ENCODE measurements around the gene KLHL22.

Gene KLHL22

DNA sequence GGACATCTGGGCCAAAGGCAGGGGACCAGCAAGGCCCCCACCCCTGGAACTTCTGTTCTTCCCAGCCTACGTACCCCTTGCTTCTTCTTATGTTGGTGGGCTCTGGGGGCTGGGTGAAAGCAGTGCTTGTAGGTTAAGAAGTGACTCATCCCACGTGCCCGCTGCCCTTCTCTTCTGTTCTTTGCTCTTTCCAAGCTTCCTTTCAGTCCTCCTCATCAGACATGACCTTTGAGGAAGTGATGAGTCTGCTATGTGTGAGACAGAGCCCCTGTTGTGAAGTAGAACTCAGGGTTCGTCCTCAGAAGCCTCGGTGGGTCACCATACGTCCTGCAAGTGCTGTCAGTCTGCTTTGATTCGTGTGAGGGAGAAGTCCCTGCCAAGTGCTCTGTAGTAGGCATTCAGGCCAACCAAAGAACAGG lies 24.5 kb upstream of the KLHL22 start:
- Histone ChIP-seq H3K36me3 (replicated peaks; ENCODE audit: low read depth, low read length) (peaks cover 46% of the 10 kb centered on the region), H3K79me2 (ENCODE audit: low read length) (peaks cover 93% of the 10 kb centered on the region), H3K9ac (ENCODE audit: low read length) (no peak overlapping the region)

DNA sequence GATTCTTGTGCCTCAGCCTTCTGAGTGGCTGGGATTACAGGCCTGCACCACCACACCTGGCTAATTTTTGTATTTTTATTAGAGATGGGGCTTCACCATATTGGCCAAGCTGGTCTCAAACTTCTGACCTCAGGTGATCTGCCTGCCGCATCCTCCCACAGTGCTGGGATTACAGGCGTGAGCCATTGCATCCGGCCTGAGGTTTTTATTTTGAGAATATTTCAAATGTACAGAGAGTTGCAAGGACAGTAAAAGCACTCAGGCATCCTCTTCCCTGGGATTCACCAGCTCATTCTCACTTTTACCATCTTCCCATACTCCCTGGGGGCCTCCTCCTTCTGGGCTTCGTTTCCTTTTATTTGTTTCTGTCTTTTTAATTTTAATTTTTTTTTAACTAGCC lies 24.0 kb upstream of the KLHL22 start:
- H3K79me2 ChIP-seq (ENCODE audit: low read length): peaks cover 93% of the 10 kb centered on the region
- peaks cover 20% of the 10 kb centered on the region for H3K4me1 ChIP-seq (ENCODE audit: low read length)
- H3K9me3 ChIP-seq (ENCODE audit: insufficient read depth, low read length): no peaks in the 10 kb centered on the region
- H3K4me2 ChIP-seq (ENCODE audit: low read length): no peak overlapping the region
- H3K4me3 ChIP-seq (ENCODE audit: low read length): no peak overlapping the region
- H2AFZ ChIP-seq (ENCODE audit: low read depth, low read length): no peak overlapping the region
- peaks cover 50% of the 10 kb centered on the region for H3K36me3 ChIP-seq (replicated peaks; ENCODE audit: low read depth, low read length)
- no peak overlapping the region for H3K9ac ChIP-seq (ENCODE audit: low read length)
- no peak overlapping the region for H3K27ac ChIP-seq (ENCODE audit: low read length)
- peaks cover 82% of the 10 kb centered on the region for H4K20me1 ChIP-seq (ENCODE audit: insufficient read depth, low read length)
- H3K27me3 ChIP-seq (ENCODE audit: low read depth, low read length): no peaks in the 10 kb centered on the region
- TF ChIP-seq EZH2phosphoT487 (IDR thresholded peaks at IDR 0.05; ENCODE audit: low read depth): no peak
- TF ChIP-seq, protein P1, sequence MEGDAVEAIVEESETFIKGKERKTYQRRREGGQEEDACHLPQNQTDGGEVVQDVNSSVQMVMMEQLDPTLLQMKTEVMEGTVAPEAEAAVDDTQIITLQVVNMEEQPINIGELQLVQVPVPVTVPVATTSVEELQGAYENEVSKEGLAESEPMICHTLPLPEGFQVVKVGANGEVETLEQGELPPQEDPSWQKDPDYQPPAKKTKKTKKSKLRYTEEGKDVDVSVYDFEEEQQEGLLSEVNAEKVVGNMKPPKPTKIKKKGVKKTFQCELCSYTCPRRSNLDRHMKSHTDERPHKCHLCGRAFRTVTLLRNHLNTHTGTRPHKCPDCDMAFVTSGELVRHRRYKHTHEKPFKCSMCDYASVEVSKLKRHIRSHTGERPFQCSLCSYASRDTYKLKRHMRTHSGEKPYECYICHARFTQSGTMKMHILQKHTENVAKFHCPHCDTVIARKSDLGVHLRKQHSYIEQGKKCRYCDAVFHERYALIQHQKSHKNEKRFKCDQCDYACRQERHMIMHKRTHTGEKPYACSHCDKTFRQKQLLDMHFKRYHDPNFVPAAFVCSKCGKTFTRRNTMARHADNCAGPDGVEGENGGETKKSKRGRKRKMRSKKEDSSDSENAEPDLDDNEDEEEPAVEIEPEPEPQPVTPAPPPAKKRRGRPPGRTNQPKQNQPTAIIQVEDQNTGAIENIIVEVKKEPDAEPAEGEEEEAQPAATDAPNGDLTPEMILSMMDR (IDR thresholded peaks at IDR 0.05; ENCODE audit: low read depth, low read length): no peak

More for the DNA sequence above, 24.5 kb upstream of the KLHL22 start:
- peaks cover 80% of the 10 kb centered on the region for H4K20me1 ChIP-seq (ENCODE audit: insufficient read depth, low read length)
- H3K27me3 ChIP-seq (ENCODE audit: low read depth, low read length): no peaks in the 10 kb centered on the region
- H3K27ac ChIP-seq (ENCODE audit: low read length): no peak overlapping the region
- no peak overlapping the region for H2AFZ ChIP-seq (ENCODE audit: low read depth, low read length)
- no peaks in the 10 kb centered on the region for H3K9me3 ChIP-seq (ENCODE audit: insufficient read depth, low read length)
- H3K4me1 ChIP-seq (ENCODE audit: low read length): peaks cover 20% of the 10 kb centered on the region
- no peak overlapping the region for H3K4me3 ChIP-seq (ENCODE audit: low read length)
- TF ChIP-seq EZH2phosphoT487 (IDR thresholded peaks at IDR 0.05; ENCODE audit: low read depth): no peak
- TF ChIP-seq, protein P1 (IDR thresholded peaks at IDR 0.05; ENCODE audit: low read depth, low read length): no peak
- H3K4me2 ChIP-seq (ENCODE audit: low read length): no peak overlapping the region

DNA sequence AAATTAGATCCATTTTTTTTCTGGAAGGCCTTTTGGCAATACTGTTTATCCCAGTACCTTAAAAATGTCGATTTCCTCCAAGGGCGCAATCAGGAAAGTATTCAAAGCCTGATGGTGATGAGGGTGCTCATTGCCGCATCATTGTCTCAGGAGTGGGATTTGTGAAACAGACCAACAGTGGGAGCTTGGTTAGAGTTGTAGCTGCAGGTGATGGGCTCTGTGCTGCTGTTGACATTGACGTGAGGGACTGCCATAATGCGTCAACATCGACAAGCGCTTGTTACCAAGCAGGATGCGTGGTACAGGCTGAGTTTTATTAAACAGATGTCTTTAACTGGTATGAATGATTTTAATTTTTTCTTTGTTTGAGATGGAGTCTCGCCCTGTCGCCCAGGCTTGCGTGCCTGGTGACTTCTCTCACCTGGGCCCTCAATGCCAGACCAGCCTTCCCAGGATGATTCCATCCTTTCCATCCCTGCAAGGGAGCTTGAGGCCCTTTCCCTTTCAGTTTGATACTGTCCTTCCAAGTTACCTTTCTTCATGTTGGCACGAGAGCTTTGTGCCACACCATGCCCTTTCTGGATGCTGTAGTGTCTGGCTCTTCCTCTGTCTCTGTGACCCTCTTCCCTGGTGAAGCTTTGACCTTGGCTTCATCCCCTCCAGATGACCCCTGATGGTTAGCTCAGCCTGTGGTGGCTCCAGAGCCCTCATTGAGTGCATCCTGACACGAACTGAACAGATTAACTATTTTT lies 22.4 kb upstream of the KLHL22 start:
- Histone ChIP-seq H2AFZ (ENCODE audit: low read depth, low read length) (no peak overlapping the region), H3K79me2 (ENCODE audit: low read length) (peaks cover 93% of the 10 kb centered on the region), H3K9me3 (ENCODE audit: insufficient read depth, low read length) (no peaks in the 10 kb centered on the region), H3K9ac (ENCODE audit: low read length) (no peak overlapping the region), H3K27ac (ENCODE audit: low read length) (no peak overlapping the region), H3K4me1 (ENCODE audit: low read length) (peaks cover 11% of the 10 kb centered on the region), H3K4me3 (ENCODE audit: low read length) (no peak overlapping the region), H3K4me2 (ENCODE audit: low read length) (no peak overlapping the region), H4K20me1 (ENCODE audit: insufficient read depth, low read length) (peaks cover 83% of the 10 kb centered on the region), H3K27me3 (ENCODE audit: low read depth, low read length) (no peaks in the 10 kb centered on the region), H3K36me3 (replicated peaks; ENCODE audit: low read depth, low read length) (peaks cover 55% of the 10 kb centered on the region)
- TF ChIP-seq, protein P1 (IDR thresholded peaks at IDR 0.05; ENCODE audit: low read depth, low read length): no peak
- no peak for TF ChIP-seq EZH2phosphoT487 (IDR thresholded peaks at IDR 0.05; ENCODE audit: low read depth)

DNA sequence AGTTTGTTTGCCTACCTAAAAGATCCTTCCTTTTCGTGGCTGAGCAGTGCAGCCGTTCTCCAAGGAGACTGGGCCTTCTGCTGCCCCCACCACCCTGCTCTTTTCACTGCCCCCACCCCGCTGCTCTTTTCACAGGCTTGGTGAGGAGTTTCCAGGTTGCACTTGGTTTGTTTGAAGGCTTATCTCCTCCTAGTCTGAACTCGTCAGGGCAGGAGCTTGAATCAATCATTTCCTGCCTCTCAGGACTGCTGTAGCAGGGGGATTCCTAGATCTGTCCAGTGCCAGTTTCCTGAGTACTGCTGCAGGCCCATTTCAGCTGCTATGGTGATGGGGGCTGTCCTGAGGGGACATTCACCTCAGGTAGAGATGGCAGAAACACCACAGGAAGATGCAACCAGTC lies 21.8 kb upstream of the KLHL22 start:
- Histone ChIP-seq H3K79me2 (ENCODE audit: low read length) (peaks cover 93% of the 10 kb centered on the region), H3K27ac (ENCODE audit: low read length) (no peak overlapping the region), H3K4me3 (ENCODE audit: low read length) (no peak overlapping the region), H3K9ac (ENCODE audit: low read length) (no peak overlapping the region), H3K4me1 (ENCODE audit: low read length) (peaks cover 5% of the 10 kb centered on the region), H3K4me2 (ENCODE audit: low read length) (no peak overlapping the region), H3K27me3 (ENCODE audit: low read depth, low read length) (no peaks in the 10 kb centered on the region), H3K9me3 (ENCODE audit: insufficient read depth, low read length) (no peaks in the 10 kb centered on the region), H3K36me3 (replicated peaks; ENCODE audit: low read depth, low read length) (peaks cover 55% of the 10 kb centered on the region), H2AFZ (ENCODE audit: low read depth, low read length) (no peak overlapping the region), H4K20me1 (ENCODE audit: insufficient read depth, low read length) (peaks cover 82% of the 10 kb centered on the region)
- no peak for TF ChIP-seq EZH2phosphoT487 (IDR thresholded peaks at IDR 0.05; ENCODE audit: low read depth)
- TF ChIP-seq, protein P1 (IDR thresholded peaks at IDR 0.05; ENCODE audit: low read depth, low read length): no peak
